HG03066 (cell line): ENCODE results near the gene PHF23.
A peak's percentile ranks its signal among the peaks of the same experiment; 100 is the strongest.
"Not testable (repeated sequence)": the region's sequence is repeated elsewhere in the genome, so short reads cannot be mapped to it uniquely, and the experiment has no call there.

Experiments
- ATAC-seq: cut with Tn5 transposase; IDR thresholded peaks from one replicate; pipeline ENCODE4 v1.9.1; 2021; ENCODE audit warnings: low read depth; ENCODE audit not compliant: unreplicated experiment

PHF23 gene

DNA sequence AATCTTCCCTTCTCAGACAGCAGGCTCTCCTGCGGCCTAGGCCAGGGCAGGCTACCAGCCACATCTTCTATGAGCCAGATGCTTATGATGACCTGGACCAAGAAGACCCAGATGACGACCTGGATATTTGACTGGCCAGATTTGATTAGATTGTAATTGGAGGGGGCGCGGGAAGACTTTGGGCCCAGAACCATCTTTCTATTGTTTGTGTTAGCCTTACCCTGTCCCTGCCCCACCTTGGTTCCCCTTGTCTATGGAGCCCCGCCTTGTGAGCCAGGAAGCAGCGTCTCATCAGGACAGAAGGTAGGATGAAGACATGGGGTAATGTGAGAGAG, 20.3 kb upstream of the PHF23 start:
- ATAC-seq: no peak

DNA sequence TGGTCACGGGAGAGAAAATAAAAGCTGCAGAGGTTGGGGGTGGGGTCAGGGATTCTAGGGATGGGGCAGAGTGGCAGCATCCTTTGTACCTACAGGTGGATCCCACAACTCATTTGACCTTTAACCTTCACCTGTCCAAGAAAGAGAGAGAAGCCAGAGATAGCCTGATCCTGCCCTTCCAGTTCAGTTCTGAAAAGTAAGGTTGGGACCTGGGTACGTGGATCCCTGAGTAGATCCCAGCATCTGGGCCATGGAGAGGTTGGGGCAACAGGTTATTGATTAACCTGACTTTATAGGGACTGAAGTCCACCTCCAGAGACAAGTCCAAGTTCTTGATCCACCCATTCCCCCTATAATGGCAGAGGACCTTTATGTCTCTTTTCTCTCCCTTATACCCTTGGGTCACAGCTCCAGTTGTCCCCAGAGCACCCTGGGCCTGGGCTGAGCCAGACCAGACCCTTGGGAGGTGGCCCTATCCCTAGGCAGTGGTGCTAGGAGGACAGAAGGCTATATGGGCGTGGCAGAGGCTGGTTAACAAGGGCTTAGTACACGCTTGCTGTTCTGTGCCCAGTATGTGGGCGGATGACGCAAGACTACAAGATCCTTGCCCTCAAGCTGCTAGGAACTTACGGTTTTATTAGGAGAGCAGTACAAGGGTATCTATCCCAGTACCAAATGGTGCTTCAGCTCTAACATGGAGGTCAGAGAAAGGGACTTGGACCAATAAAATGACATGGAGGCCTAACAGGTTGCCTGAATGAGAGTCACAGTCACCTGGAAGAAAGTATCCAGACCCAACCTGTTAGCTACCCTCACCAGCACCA, 19.7 kb upstream of the PHF23 start:
- no peak for ATAC-seq

- ATAC-seq: no peak
Observed at GRCh38 chr17:7256766-7257456, 17.7 kb upstream of the PHF23 start.

GRCh38 chr17:7254511-7254910, 15.3 kb upstream of the PHF23 start:
- no peak for ATAC-seq

- ATAC-seq: no peak
Observed at GRCh38 chr17:7253082-7253481, 13.8 kb upstream of the PHF23 start.

GRCh38 chr17:7252176-7253043, 13.2 kb upstream of the PHF23 start, which contains the start of gene ELP5:
ELP5 (plus strand) TSS chr17:7252215; CDS start chr17:7252551, 336 bp downstream.
- peak; percentile 50 for ATAC-seq

- peak; percentile 87 for ATAC-seq
Observed at GRCh38 chr17:7251661-7252175, 12.5 kb upstream of the PHF23 start, which contains the start of gene CTDNEP1. CTDNEP1 (minus strand) TSS chr17:7251734; CDS start chr17:7251296, 438 bp downstream.

GRCh38 chr17:7250695-7251627, 11.7 kb upstream of the PHF23 start:
- no peak for ATAC-seq

DNA sequence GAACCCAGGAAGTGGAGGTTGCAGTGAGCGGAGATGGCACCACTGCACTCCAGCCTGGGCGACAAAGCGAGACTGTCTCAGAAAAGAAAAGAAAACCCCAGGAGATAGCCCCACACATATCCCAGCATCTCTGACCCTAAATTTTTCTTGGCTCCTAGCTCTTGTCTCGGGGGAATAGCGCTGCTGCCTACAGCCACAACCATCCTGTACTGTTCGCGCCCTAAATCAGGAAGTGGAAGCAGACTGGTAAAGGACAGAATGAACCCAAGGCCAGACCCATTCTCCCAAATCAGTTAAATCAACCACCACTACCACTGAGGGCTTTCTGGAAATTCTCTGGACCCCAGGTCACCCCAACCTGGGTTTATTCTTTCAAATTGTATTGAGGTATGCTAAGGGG, 10.6 kb upstream of the PHF23 start:
- ATAC-seq: no peak

GRCh38 chr17:7249214-7249613, 10.0 kb upstream of the PHF23 start:
- no peak for ATAC-seq

DNA sequence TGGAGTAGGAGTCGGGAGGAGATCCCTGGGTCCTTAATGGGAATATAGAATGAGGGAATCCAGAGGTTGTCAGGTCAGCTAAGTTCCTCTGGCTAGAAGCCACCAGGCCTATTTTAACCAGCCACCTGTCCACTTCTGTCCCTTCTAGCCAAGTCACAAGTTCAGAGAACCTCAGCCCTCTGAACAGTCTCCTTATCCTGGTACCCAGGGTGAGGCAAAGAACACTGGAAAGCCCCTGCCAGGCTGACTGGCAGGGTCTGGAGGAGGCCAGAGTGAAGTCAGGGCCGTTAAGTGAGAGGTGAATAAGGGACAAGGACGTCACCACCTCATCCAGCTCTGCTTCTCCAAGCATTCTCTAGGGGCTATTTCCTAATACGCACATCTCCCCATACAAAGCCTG, 9.5 kb upstream of the PHF23 start:
- no peak for ATAC-seq

DNA sequence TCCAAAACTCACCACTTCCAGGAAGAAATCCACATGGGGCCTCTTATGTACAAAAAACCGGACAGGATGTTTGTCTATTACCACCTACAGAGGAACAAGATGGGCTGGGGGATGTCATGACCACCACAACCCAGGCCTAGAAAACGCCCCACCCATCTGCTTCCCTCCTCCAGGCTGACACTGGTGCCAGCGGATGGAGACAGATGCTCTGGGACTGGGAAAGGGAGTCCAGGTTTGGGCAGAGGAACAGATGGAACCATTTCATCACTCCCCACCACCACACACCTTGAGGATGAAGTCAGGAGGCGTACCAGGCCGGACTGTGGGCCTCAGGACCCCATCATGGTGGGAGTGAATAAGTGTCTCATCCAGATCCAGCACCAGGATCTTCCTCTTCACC, 7.5 kb upstream of the PHF23 start:
- no peak for ATAC-seq

GRCh38 chr17:7243838-7244237, 4.6 kb upstream of the PHF23 start:
- not testable (repeated sequence) for ATAC-seq

- no peak for ATAC-seq
Observed at GRCh38 chr17:7243453-7243729, 4.1 kb upstream of the PHF23 start.

DNA sequence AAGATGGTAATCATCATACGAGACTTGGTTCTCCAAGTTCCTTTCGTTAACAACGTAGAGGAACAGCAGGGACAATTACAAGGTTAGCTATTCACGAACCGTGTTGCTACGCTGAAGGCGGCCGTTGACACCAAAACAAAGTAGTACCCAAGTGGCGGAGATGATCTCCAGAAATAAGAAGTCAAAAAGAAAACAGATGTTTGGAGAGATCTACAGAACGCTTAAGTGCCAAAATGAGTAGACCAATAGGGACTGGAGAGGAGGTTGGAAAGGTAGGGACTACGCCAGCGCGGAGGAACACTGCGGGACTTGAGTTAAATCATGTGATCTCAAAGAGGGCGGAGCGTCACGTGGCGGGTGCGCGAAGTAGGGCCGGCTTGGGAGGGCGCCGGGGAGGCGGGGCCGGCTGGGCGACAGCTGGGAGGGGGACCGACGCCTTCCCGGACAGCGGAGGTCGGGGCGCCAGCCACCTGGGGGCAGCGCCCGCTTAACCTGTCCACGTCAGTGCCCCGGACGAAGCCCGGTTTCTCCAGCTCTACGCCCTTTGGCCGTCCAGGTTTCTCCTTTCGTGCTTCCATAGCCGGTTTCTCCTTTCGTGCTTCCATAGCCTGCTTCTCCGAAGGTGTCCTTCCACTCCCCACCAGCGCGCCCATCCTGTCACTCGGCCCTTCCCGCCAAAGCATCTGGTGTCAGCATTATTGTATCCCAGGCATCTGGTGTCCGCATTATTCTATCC, 3.6 kb upstream of the PHF23 start:
- peak; percentile 44 for ATAC-seq

DNA sequence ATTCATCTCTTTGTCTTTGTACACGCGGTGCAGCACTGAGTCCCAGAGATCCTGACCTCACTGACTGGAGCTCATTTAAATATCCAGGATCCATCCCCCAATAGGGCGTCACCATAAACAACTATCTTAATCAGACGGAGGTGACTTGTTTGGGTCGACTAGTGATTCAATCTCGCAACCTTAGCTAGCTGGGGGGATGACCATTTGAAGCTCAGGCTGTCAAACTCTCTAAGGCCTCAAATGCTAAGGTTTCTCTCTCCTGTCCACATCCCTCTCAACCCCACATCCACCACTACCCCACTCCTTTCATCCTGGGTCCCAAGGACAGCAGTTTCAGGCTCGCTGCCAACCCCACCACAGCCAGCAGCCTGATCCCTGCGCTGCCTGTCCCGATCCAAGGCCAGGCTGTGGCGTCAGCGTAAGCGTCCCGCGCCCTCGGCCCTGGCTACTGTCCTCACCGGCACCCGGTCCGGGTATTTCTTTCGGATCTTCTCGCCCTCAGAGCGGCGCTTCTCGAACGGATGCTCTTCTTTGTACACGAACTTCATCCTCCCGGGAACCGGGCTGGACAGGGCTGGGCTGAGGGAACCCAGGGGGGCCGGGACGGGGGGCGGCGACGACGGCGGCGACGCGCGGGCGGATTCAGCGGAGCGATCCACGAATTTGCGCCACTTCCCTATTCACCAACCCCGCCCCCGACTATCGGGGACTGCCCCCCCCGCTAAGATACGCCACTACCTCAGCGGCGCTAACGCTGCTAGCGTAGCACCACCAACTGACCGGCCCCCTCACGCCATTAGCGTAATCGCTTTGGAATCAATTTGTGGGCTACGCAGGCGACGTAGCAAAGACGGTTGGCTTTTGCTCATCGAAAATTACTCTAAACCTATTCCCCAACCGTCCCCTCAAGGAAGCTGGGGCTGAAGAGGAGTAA, 2.8 kb upstream of the PHF23 start, which contains the start of gene GABARAP:
Gene GABARAP (minus strand): TSS at position 667 of the 934 bp plus-strand sequence. CDS start 119 bp downstream, at position 548.
- ATAC-seq: peak; percentile 23

- ATAC-seq: no peak
Observed at GRCh38 chr17:7241090-7241733, 2.0 kb upstream of the PHF23 start.

DNA sequence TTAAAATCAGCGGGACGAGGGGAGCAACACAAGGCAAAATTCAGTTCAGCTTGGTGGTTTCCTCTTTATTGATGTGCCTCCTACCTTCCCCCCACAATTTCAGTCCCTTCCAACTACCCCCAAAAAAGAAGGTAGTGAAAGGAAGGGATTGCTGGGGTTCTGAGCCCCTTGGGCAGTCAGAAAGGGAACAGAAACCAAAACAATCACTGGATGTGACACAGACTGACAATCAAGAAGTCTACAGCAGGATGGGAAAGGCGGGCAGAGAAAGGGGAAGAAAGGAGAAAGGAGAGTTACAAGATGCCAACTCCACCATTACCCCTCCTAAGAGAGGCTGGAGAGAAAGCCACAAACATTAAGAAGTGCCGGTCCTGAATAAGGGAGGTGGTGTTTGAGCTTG, 1.1 kb upstream of the PHF23 start:
- ATAC-seq: no peak
